ENCODE results near the gene ANTXR1.

DNA sequence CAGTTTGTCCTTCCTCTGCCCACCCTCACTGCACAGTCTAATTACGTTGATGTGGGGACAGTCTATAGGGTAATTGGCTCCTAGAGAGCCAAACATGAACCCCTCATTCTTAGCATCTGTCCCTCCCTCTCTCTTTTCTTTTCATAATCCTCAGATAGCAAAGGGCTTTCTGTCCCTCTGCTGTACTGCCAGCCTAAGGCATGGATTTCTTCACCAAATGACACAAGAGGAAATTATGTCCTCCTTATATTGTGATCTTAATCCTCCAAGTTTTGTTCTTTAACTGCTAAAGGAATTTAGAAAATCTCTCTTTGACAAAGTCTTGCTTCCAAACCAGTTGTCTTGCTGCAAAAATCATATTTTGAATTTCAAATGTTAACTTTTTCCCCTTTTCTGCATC, 18.5 kb downstream of the ANTXR1 start:
- TF ChIP-seq POU2F2 (IDR thresholded peaks at IDR 0.05; ENCODE audit: low read depth, low read length): no peak
- no peak for TF ChIP-seq POLR2A (IDR thresholded peaks at IDR 0.05; ENCODE audit: low read depth, low read length)
- no peak for TF ChIP-seq POLR2AphosphoS5 (IDR thresholded peaks at IDR 0.05; ENCODE audit: low read depth, low read length)
